Measurements from ENCODE around the gene SERPINB4. TPM values are rescaled to one million over a fixed set of nuclear protein-coding genes. Genes with fewer than 3 reads are reported as not detected.

The SERPINB4 gene
- total RNA-seq, 1 experiment from 2014 or later, result not detected

- Histone ChIP-seq H3K9me3 (ENCODE audit: control insufficient read depth, insufficient read depth, low read depth, low read length) (no peaks in the 10 kb centered on the region), H3K4me3 (ENCODE audit: low read depth in 2 of 2, low read length in 2 of 2) (no peak overlapping the region), H3K4me1 (ENCODE audit: control insufficient read depth, insufficient read depth, low read length) (no peaks in the 10 kb centered on the region), H3K27ac (ENCODE audit: low read length) (no peak overlapping the region), H3K27me3 (ENCODE audit: control insufficient read depth, insufficient read depth, low read length) (no peaks in the 10 kb centered on the region), H3K36me3 (ENCODE audit: control insufficient read depth, insufficient read depth, low read length) (no peaks in the 10 kb centered on the region)
- ATAC-seq (no peak), DNase-seq (ENCODE audit: low read depth, low spot score) (no peak)
- ChIA-PET POLR2A (no interaction called here), CTCF (no interaction called here)
- BruUV-seq (replicated peaks), result no TSS peak
- in situ Hi-C loops (cut with HindIII; ENCODE audit: low pct_unique_long_range_greater_than_20kb, low sequenced_read_pairs) (no loop called here), intact Hi-C loops (cut with micrococcal nuclease; ENCODE audit: unreplicated experiment) (no loop called here)
- no peak for TF ChIP-seq REST (IDR thresholded peaks at IDR 0.05; ENCODE audit: insufficient read depth in 1 of 2, low read depth in 2 of 2, low read length in 1 of 2)
- no peak for TF ChIP-seq POLR2AphosphoS5 (IDR thresholded peaks at IDR 0.05; ENCODE audit: low read depth, low read length)
- no peak for TF ChIP-seq CTCF (IDR thresholded peaks at IDR 0.05)
- no peak for TF ChIP-seq SIN3A (IDR thresholded peaks at IDR 0.05; ENCODE audit: borderline replicate concordance, insufficient read depth, low read depth, low read length)
- no peak for TF ChIP-seq TCF7L2 (IDR thresholded peaks at IDR 0.05; ENCODE audit: low read depth, low read length)
Measured at GRCh38 chr18:63617915-63618234, 26.2 kb downstream of the SERPINB4 start.

- no peaks in the 10 kb centered on the region for H3K36me3 ChIP-seq (ENCODE audit: control insufficient read depth, insufficient read depth, low read length)
- DNase-seq (ENCODE audit: low read depth, low spot score) (no peak), ATAC-seq (no peak)
- TF ChIP-seq REST (IDR thresholded peaks at IDR 0.05; ENCODE audit: insufficient read depth in 1 of 2, low read depth in 2 of 2, low read length in 1 of 2), result no peak
- TF ChIP-seq TCF7L2 (IDR thresholded peaks at IDR 0.05; ENCODE audit: low read depth, low read length), result no peak
- no peak for TF ChIP-seq SIN3A (IDR thresholded peaks at IDR 0.05; ENCODE audit: borderline replicate concordance, insufficient read depth, low read depth, low read length)
- no peak for TF ChIP-seq CTCF (IDR thresholded peaks at IDR 0.05)
- no peak for TF ChIP-seq POLR2AphosphoS5 (IDR thresholded peaks at IDR 0.05; ENCODE audit: low read depth, low read length)
- no peaks in the 10 kb centered on the region for H3K9me3 ChIP-seq (ENCODE audit: control insufficient read depth, insufficient read depth, low read depth, low read length)
- no peaks in the 10 kb centered on the region for H3K4me1 ChIP-seq (ENCODE audit: control insufficient read depth, insufficient read depth, low read length)
- in situ Hi-C loops (cut with HindIII; ENCODE audit: low pct_unique_long_range_greater_than_20kb, low sequenced_read_pairs), result no loop called here
- POLR2A ChIA-PET, result no interaction called here
- no peak overlapping the region for H3K4me3 ChIP-seq (ENCODE audit: low read depth in 2 of 2, low read length in 2 of 2)
- CTCF ChIA-PET, result no interaction called here
- no peaks in the 10 kb centered on the region for H3K27me3 ChIP-seq (ENCODE audit: control insufficient read depth, insufficient read depth, low read length)
- no peak overlapping the region for H3K27ac ChIP-seq (ENCODE audit: low read length)
- intact Hi-C loops (cut with micrococcal nuclease; ENCODE audit: unreplicated experiment), result no loop called here
- no TSS peak for BruUV-seq (replicated peaks)
Measured at GRCh38 chr18:63617049-63617914, 26.8 kb downstream of the SERPINB4 start.

Measured in Panc1 (cell line).